Pancreas (tissue), 10 donors: ENCODE measurements around the gene AADAC. TPM values are rescaled to one million over a fixed set of nuclear protein-coding genes. Genes with fewer than 3 reads are reported as not detected.
A peak's percentile ranks its signal among the peaks of the same experiment; 100 is the strongest.

Experiments used
- ATAC-seq, 4 donors: fragments of 200-7000 bp; cut with Tn5 transposase; one replicate each; pipeline versions ENCODE4 v1.8.0 to v1.9.1; 2020; ENCODE audit warnings: mild to moderate bottlenecking in 4 of 4, moderate library complexity in 4 of 4
- DNase-seq, 6 donors: peaks; one replicate each; pipeline ENCODE4 v3.0.0-alpha.2; 2020
- FAIRE-seq: peaks from 2 replicates; lab custom pipeline; 2012; peaks lifted over from hg19 to GRCh38; lab: Jason Lieb, UNC
- H3K27ac ChIP-seq, 4 donors: fragments of 200-600 bp; sonication (generic); 1 replicate in 3 of 4; 2 replicates in 1 of 4; pipeline versions ENCODE4 v1.5.0 to v1.8.0; 2020
- H3K27me3 ChIP-seq, 4 donors: fragments of 200-600 bp; one replicate each; pipeline ENCODE4 v1.8.0; 2021
- H3K36me3 ChIP-seq, 3 donors: fragments of 200-600 bp; sonication (generic) in 1 of 3; one replicate each; pipeline versions ENCODE4 v1.5.0 to v1.8.0; 2020 to 2021
- H3K4me1 ChIP-seq, 3 donors: fragments of 200-600 bp; one replicate each; pipeline ENCODE4 v1.8.0; 2021
- H3K4me3 ChIP-seq, 4 donors: fragments of 200-600 bp; sonication (generic) in 2 of 4; one replicate each; pipeline versions ENCODE4 v1.5.0 to v1.8.0; 2020 to 2021
- H3K9me3 ChIP-seq, 4 donors: fragments of 200-600 bp; one replicate each; pipeline ENCODE4 v1.8.0; 2021
- WGBS, 2 donors: extraction: QIAGEN DNeasy Blood & Tissue Kit; methylation state at CpG; one replicate each; pipeline ENCODE4 v1.1.7; 2013; 5-methylcytosine and 5-hydroxymethylcytosine counted together
- intact Hi-C, 3 donors: fragments of 100-400 bp; cut with DNase I; formaldehyde crosslinking; loops; one replicate each; pipeline versions ENCODE4 v1.11.1 to v1.14.2; 2022
- polyA plus RNA-seq, 2 donors: library from polyadenylated mRNA; stranded (reverse); fragments of 200-250 nt; gene quantifications; one replicate each; pipeline ENCODE4 v1.2.3, GENCODE V29; 2013
- total RNA-seq, 6 donors: library from RNA; stranded (reverse); fragmentation: NEBNext Ultra II Directional in 4 of 6; extraction: Animal tissue kit (Norgen Biotek cat#: 25700) in 4 of 6; gene quantifications; one replicate each; pipeline versions ENCODE4 v1.2.1 to v1.2.4, GENCODE V29; 2021 to 2023
- TF ChIP-seq, protein P1 (sequence below), 4 donors: fragments of 200-600 bp; sonication (generic) in 3 of 4; IDR thresholded peaks; one replicate each; pipeline versions ENCODE4 v1.5.0 to v1.8.0; 2021; ENCODE audit warnings: antibody characterized with exemption in 4 of 4
- donor health status: healthy with polysubstance abuse.
- donor health status: DM: no; HTN: no; CAD: no; lungs with moderate emphysema.
- donor health status: DM: no; HTN: no; CAD: no.
- donor health status: control.
- donor health status: control.
- donor health status: Bipolar disorder and iron deficiency.
- donor health status: DM: yes; HTN: yes; CAD: no.
- donor health status: DM: no; HTN: no; CAD: no.
- donor health status: DM: no; HTN: no; CAD: no.
- donor health status: DM: yes; HTN: yes; CAD: no.

The AADAC gene
- total and polyA plus RNA-seq, 8 donors, result 2.7 to 83.7 (median 19.9) TPM

GRCh38 chr3:151769175-151769574 lies 44.7 kb upstream of the AADAC start:
- Histone ChIP-seq H3K4me1 (peaks cover 8 to 40% (median 39%) of the 10 kb centered on the region in 3 donors), H3K9me3 (no peaks in the 10 kb centered on the region), H3K4me3 (peak overlapping the region in 1 of 4 donors; percentile 8), H3K27ac (peak overlapping the region in 3 of 4 donors; percentile 75 to 85 (median 76)), H3K27me3 (no peaks in the 10 kb centered on the region), H3K36me3 (no peaks in the 10 kb centered on the region)
- intact Hi-C loops, result no loop called here
- DNase-seq (no peak), FAIRE-seq (no peak), ATAC-seq (no peak)
- 72 to 77% methylated on average over 2 of the region's 2 CpGs for WGBS, 2 donors
- TF ChIP-seq, protein P1, sequence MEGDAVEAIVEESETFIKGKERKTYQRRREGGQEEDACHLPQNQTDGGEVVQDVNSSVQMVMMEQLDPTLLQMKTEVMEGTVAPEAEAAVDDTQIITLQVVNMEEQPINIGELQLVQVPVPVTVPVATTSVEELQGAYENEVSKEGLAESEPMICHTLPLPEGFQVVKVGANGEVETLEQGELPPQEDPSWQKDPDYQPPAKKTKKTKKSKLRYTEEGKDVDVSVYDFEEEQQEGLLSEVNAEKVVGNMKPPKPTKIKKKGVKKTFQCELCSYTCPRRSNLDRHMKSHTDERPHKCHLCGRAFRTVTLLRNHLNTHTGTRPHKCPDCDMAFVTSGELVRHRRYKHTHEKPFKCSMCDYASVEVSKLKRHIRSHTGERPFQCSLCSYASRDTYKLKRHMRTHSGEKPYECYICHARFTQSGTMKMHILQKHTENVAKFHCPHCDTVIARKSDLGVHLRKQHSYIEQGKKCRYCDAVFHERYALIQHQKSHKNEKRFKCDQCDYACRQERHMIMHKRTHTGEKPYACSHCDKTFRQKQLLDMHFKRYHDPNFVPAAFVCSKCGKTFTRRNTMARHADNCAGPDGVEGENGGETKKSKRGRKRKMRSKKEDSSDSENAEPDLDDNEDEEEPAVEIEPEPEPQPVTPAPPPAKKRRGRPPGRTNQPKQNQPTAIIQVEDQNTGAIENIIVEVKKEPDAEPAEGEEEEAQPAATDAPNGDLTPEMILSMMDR (IDR thresholded peaks at IDR 0.05), result no peak

- WGBS, 2 donors, result 5% methylated on average over 4 of the region's 4 CpGs
- H3K4me1 ChIP-seq, result peaks cover 8 to 54% (median 46%) of the 10 kb centered on the region in 3 donors
- intact Hi-C loops, result no loop called here
- FAIRE-seq (no peak), DNase-seq (peak; percentile 72 to 85 (median 80)), ATAC-seq (peak; percentile 81 to 92 (median 91))
- no peaks in the 10 kb centered on the region for H3K36me3 ChIP-seq
- H3K27me3 ChIP-seq, result no peaks in the 10 kb centered on the region
- TF ChIP-seq, protein P1 (IDR thresholded peaks at IDR 0.05), result no peak
- H3K27ac ChIP-seq, result peak overlapping the region; percentile 58 to 85 (median 76)
- H3K9me3 ChIP-seq, result no peaks in the 10 kb centered on the region
- H3K4me3 ChIP-seq, result peak overlapping the region in 2 of 4 donors; percentile 6 to 8
Observed at GRCh38 chr3:151770956-151771355, 43.0 kb upstream of the AADAC start.

DNA sequence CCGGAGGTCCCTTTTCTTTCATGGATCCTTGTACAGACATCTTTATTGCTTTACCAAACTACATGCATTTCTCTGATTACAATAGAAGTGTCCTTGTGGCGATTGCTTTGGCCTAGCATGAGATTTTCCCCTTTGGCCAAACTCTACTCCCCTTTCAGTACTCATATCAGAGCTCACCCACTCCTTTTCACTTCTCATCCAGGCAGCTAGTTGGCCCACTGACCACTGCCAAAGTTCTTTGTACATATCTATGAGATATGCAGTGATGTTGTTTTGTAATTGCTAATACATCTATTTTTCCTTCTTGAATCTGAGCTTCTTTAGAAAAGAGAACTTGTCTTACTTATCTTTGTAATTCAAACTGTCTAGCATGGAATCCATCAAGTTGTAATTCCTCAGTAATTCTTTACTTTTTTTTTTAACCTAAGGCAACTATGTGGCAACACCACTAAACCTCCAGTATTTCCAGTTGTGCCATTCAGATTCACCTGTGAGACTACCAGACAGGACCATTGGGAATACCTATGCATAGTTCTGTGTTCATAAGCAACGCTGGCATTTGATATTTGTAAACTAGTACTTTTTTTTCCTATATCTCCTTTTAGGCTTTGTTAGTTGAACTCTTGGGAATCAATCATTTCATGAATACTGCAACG lies 41.0 kb upstream of the AADAC start:
- ATAC-seq (no peak), FAIRE-seq (no peak), DNase-seq (no peak)
- H3K9me3 ChIP-seq, result no peaks in the 10 kb centered on the region
- TF ChIP-seq, protein P1 (IDR thresholded peaks at IDR 0.05), result no peak
- peaks cover 8 to 73% (median 55%) of the 10 kb centered on the region in 3 donors for H3K4me1 ChIP-seq
- peak overlapping the region in 1 of 4 donors; percentile 85 for H3K27ac ChIP-seq
- no peaks in the 10 kb centered on the region for H3K36me3 ChIP-seq
- no peaks in the 10 kb centered on the region for H3K27me3 ChIP-seq
- intact Hi-C loops, result no loop called here
- H3K4me3 ChIP-seq, result no peak overlapping the region
- WGBS, 2 donors, result 64 to 77% methylated on average over 4 of the region's 4 CpGs

GRCh38 chr3:151774235-151774634 lies 39.7 kb upstream of the AADAC start:
- intact Hi-C loops, result no loop called here
- peak overlapping the region in 1 of 4 donors; percentile 17 for H3K27ac ChIP-seq
- TF ChIP-seq, protein P1 (IDR thresholded peaks at IDR 0.05), result no peak
- ATAC-seq (no peak), FAIRE-seq (no peak), DNase-seq (no peak)
- no peaks in the 10 kb centered on the region for H3K9me3 ChIP-seq
- WGBS, 2 donors, result 91 to 95% methylated on average over 1 of the region's 1 CpG
- no peak overlapping the region for H3K4me3 ChIP-seq
- H3K27me3 ChIP-seq, result no peaks in the 10 kb centered on the region
- H3K4me1 ChIP-seq, result peaks cover 8 to 64% (median 51%) of the 10 kb centered on the region in 3 donors
- no peaks in the 10 kb centered on the region for H3K36me3 ChIP-seq

DNA sequence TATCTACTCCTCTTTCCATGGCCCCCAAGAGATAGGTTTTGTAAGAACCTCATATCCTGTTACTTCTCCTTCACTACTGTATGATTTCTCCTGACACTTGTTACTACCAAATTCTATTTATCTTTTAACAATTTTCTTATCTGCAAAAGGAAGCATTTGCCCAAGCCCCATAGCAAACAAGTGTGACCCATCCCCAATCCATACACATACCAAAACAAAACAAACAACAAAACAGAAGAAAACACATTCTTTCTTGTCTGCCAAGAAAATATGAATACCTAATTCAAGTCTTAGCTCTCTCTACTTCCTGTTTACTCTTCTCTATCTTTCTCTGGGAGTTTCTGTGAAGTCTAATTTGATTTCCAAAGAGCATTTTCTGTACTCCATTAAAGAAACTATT lies 39.0 kb upstream of the AADAC start:
- Histone ChIP-seq H3K36me3 (no peaks in the 10 kb centered on the region), H3K4me3 (no peak overlapping the region), H3K4me1 (peaks cover 8 to 64% (median 49%) of the 10 kb centered on the region in 3 donors), H3K27me3 (no peaks in the 10 kb centered on the region), H3K9me3 (no peaks in the 10 kb centered on the region), H3K27ac (peak overlapping the region in 2 of 4 donors; percentile 17 to 59)
- FAIRE-seq (no peak), DNase-seq (no peak), ATAC-seq (no peak)
- TF ChIP-seq, protein P1 (IDR thresholded peaks at IDR 0.05), result no peak
- intact Hi-C loops, result no loop called here
